GM19452 (cell line): ENCODE results near the gene ZNF267.
"Not testable (repeated sequence)": the region's sequence is repeated elsewhere in the genome, so short reads cannot be mapped to it uniquely, and the experiment has no call there.

ENCODE experiments used
- ATAC-seq: cut with Tn5 transposase; IDR thresholded peaks from one replicate; pipeline ENCODE4 v1.9.1; 2021; ENCODE audit not compliant: unreplicated experiment

The ZNF267 gene

DNA sequence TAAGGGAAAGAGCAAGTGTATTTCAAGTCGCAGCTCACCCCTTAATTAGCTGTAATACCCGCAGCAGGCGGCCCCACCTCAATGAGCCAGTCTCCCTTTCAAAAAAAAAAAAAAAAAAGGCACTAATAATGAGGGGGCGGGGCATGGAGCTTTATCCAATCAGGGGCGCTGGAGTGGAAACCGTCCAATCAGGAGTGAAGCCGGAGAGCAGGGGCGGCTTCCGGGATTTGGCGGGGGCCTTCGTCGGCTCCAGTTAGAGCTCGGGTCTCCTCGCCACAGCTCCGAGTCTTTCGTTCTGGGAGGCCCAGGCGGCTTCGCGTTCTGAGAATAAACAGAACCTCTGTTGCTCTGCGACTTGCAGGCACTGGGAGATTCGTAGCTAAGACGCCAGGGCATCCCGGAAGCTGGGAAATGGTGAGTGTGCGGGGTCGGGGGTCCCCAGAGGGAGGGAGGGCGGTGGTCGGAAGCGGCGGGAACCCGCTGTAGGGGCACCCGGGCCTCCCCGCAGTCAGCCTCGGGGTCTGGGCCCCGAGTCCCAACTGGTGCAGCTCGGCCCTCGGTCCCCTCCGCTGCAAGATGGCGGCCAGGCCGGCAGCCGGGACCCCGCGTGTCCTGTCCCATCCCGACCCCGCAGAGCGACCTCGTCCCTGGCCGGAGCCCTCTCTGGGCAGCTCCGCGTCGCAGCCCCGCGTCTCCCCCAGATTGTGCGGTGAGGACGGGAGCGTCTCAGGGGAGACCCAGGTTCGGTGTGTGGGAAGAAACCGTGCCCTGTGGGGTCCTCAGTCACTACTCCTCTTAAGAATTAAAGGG, at the start of gene ZNF267:
Gene ZNF267, plus strand, starts transcription at position 252 of the 810 bp plus-strand sequence. Its CDS starts 160 bp downstream, at position 412.
- ATAC-seq = peak; percentile 48

DNA sequence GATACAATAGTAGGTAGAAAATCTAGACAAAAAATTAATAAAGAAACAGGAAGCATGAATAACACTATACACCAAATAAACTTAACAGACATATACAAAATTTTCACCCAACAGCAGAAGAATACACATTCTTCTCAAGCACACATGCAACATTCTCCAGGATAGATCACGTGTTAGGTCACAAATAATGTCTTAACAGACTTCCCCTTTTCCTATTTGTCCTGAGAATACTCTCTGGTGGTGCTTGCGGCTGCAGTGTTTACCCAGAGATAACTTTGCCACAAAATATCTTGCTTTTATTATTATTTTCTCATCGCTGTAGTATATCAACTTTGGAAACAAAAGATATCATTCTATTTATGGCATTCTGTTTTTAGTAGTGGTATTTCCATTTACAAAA, 40.6 kb upstream of the ZNF267 start:
- no peak for ATAC-seq

- ATAC-seq = not testable (repeated sequence)
These were observed 37.2 kb upstream of the ZNF267 start for GRCh38 chr16:31836396-31836795.

DNA sequence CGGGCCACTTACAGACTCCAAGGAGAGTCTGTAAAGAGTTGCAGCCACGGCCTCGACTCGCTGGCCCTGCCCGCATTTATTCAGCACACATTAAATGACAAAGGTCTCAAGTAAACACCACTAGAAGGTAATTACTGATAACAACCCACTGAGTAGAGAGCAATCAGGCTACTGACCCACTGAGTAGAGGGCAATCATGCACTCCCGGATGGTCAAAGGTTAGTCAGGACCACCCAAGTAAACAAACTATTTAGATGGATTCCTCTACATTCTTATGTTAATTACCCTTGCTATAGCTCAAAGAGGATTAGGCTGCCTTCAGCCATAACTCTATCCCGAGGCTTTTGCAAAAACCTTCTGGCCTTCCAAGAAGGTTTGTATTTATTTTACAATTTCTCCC, 30.7 kb upstream of the ZNF267 start:
- ATAC-seq = no peak

GRCh38 chr16:31848572-31848971, 25.0 kb upstream of the ZNF267 start:
- ATAC-seq = not testable (repeated sequence)

GRCh38 chr16:31853291-31853690, 20.3 kb upstream of the ZNF267 start:
- no peak for ATAC-seq

DNA sequence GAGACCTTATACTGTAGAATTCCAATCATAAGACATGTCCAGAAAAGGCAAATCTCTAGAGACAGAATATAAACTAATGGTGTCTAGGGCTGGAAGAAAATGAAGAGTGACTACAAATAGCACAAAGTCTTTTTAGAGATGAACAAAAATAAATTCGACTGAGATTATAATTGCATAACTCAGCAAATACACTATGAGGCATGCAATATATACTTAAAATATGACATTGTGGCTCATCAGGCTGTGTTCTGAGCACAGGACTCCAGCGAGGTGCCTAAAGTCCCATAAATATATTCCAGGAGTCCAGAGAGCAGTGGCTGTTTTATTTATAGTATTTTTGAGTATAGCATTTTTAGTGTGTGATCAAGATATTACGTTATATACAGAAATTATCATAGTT, 13.1 kb upstream of the ZNF267 start:
- no peak for ATAC-seq

GRCh38 chr16:31861455-31861854, 12.2 kb upstream of the ZNF267 start:
- ATAC-seq = no peak

DNA sequence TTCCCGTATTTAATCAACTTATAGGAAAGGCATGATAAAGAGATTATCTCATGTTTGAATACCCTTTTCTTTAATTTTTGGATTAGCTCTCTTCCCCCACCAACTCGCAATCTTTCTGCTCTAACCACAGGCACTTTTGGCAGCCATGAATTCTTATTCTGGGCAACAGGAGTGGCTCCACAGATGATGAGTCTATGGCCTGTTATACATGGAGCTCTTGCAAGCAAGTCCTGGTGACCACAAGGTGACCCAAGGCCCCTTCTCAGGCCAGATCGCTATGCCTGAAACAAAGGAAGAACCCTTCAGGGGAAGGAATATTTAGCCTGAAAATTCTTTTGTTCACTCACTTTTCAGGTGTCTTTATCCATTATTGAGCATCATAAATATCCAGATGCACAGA, 10.8 kb upstream of the ZNF267 start:
- no peak for ATAC-seq

GRCh38 chr16:31868164-31868563, 5.4 kb upstream of the ZNF267 start:
- ATAC-seq = no peak

GRCh38 chr16:31868691-31869167, 4.9 kb upstream of the ZNF267 start:
- peak; percentile 42 for ATAC-seq

DNA sequence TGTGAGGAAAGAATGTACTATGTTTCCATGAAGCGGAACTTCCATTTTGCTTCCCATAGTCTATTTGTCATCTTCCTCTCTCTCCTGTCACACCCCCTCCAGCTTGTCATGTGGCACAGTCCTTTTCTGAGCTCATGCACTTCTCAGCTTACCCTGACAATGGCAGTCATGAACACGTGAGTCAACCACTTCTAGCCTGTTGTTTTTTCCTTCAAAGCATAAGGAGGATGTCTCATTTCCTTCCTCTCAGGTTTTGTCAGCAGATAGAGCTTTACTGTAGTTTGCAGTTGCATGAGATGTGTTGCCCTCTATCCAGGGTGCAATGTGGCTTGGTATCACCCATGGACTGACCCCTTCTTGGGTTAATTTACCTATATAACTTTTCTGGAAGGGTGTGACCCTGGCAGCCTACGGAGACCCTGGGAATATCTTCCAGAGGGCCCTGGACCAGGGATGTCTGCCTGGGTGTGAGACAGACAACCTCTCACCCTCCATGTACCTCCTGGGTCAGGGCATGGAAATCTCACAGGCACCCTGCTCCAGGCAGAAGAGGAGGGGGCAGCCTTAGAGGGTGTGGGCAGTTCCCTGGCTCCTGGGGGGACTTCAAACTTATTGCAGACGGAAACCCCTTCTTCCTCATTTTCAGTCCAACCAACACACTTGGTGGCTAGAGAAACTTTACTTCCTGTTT, 4.0 kb upstream of the ZNF267 start:
- ATAC-seq = no peak

- no peak for ATAC-seq
These were observed 2.8 kb upstream of the ZNF267 start for GRCh38 chr16:31870809-31871208.

DNA sequence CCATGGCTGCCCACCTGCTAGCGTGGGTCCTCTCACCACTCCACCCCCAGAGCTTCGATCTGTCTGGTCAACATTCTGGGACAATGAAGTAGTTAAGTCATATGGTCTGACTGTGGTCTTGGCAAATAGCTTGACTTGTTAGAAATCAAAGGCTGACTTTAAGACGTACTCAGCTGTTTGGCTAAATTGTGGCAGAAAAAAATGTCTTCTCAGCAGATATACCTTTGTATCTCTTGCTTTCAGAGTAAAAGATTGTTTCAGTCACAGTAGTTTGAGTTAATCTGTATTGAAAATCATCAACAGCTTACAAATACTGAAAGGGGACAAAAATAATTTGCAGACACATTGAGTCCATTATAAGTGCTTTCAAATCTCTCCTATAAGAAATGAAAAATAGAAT, 2.1 kb upstream of the ZNF267 start:
- ATAC-seq = no peak

- ATAC-seq = no peak
These were observed 1.4 kb upstream of the ZNF267 start for GRCh38 chr16:31872201-31872600.

DNA sequence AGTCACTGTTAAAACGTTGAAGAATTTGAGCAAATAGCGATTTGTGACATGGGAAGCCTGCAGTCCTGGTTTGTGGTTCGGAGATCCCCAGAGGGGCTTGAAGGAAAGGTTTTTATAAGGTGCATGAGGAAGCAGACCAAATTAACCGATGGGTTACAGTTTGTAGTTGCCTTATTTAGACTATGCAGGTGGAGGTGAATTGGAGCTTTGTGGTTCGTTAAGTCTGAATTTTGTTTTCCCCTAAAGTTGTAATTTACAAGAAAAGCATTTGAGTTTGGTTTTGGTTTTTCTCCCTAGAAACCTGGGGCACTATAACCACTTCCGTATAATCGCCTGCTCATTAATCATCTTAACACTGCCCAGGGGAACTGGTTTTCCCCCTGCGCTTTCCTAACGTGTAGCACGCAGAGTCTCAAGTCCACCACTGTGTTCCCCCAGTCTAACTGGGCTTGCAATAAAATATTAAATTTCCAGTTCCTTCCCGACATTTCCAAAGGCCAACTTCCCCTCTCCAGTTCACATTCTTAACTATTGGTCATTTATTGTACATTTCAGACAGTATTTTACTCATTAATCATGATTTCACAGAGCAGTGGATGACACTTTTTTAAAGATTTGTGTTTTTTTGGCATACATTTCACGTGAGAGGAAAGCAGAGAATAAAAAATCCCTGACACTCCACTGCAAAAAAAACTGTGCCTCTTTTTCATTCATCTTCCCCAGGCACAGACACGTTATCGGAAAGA, 932 bp downstream of the ZNF267 start:
- peak; percentile 34 for ATAC-seq

DNA sequence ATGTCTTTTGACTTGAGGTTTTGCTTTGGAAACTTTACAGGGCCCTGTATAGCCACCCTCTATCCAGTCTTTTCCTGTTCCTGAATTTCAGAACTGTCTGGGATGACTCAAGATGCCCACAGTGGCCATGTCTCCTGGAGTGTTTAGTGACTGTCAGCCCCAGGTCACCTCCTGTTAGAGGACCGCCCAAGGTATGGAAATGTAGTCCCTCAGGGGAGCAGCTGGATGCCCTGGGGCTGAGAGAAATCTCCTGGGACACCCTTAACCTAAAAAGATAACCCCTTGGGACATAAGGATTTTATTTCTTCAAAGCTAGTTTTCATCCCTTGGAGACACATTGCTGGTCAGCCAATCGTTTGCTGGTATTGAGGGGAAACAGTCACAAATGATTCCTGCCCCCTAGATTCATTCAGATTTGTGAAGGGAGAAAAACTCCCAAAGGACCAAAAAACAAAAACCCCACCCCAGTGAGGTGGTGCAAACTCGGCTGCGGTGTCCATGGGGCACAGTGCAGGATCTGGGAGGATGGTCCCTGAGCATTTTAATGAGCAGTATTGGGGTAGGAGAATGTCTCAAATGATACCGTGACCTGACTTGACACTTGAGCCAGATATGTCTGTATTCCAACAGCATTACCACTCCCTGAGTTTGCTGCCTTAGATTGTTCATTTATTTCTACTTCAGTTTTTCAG, 1.7 kb downstream of the ZNF267 start:
- no peak for ATAC-seq

DNA sequence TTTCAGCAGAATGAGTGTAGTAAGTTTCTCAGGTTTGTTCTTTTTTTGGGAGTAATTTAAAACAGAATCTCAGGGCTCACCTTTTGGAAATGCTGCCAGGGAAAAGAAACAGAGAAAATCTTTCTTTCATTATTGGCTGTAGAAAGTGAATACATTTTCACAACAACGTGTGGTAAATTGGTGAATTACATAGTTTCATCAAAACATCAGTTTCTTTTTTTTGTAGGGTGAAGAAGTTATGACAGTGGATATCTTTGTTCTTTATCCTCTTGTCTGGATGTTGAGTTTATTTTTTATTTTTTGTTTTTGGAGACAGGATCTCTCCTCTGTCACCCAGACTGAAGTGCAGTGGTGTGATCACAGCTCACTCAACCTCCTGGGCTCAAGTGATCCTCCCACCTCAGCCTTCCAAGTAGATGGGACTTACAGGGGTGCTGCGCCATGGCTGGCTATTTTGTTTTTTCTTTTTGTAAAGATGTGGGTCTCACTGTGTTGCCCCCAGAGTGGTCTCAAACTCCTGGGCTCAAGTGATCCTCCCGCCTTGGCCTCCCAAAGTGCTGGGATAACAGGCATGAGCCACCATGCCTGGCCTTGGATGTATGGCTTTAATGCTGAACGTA, 2.4 kb downstream of the ZNF267 start:
- no peak for ATAC-seq

GRCh38 chr16:31876951-31877828, 3.6 kb downstream of the ZNF267 start:
- ATAC-seq = peak; percentile 52
